Smooth muscle cell (in vitro differentiated cells): Measurements from ENCODE around the gene DGKB. TPM values are rescaled to one million over a fixed set of nuclear protein-coding genes. Genes with fewer than 3 reads are reported as not detected.

Source experiments
- DNase-seq: peaks from one replicate; lab custom pipeline; 2025; ENCODE audit not compliant: unreplicated experiment; lab: John Stamatoyannopoulos, UW
- H2AFZ ChIP-seq: fragments of 200-600 bp; sonication (generic); 2 replicates; pipeline ENCODE4 v1.6.0; 2016; ENCODE audit warnings: antibody characterized with exemption, low read depth, mild to moderate bottlenecking
- H3F3A ChIP-seq: fragments of 200-600 bp; sonication (generic); 2 replicates; pipeline ENCODE4 v1.6.0; 2017; ENCODE audit warnings: antibody characterized with exemption, low read depth
- H3K27ac ChIP-seq: fragments of 200-600 bp; sonication (generic); 2 replicates; pipeline ENCODE4 v1.5.1; 2016; ENCODE audit warnings: low read depth, mild to moderate bottlenecking
- H3K27me3 ChIP-seq: fragments of 200-600 bp; sonication (generic); 2 replicates; pipeline ENCODE4 v1.6.1; 2016; ENCODE audit warnings: low read depth, mild to moderate bottlenecking
- H3K36me3 ChIP-seq: fragments of 200-600 bp; sonication (generic); 2 replicates; pipeline ENCODE4 v1.5.1; 2016; ENCODE audit warnings: low read depth
- H3K4me1 ChIP-seq: fragments of 200-600 bp; sonication (generic); 2 replicates; pipeline ENCODE4 v1.5.1; 2016; ENCODE audit warnings: low read depth
- H3K4me2 ChIP-seq: fragments of 200-600 bp; sonication (generic); 2 replicates; pipeline ENCODE4 v1.6.0; 2016; ENCODE audit warnings: mild to moderate bottlenecking
- H3K4me3 ChIP-seq: fragments of 200-600 bp; sonication (generic); 2 replicates; pipeline ENCODE4 v1.5.1; 2016; ENCODE audit warnings: mild to moderate bottlenecking
- H3K79me2 ChIP-seq: fragments of 200-600 bp; sonication (generic); 2 replicates; pipeline ENCODE4 v1.6.0; 2016; ENCODE audit warnings: low read depth, mild to moderate bottlenecking
- H3K9ac ChIP-seq: fragments of 200-600 bp; sonication (generic); 2 replicates; pipeline ENCODE4 v1.6.0; 2016; ENCODE audit warnings: low read depth
- H3K9me3 ChIP-seq: fragments of 200-600 bp; sonication (generic); replicated peaks from 2 replicates; pipeline ENCODE4 v1.5.1; 2016; ENCODE audit warnings: low read depth
- H4K20me1 ChIP-seq: fragments of 200-600 bp; sonication (generic); 2 replicates; pipeline ENCODE4 v1.6.0; 2016; ENCODE audit warnings: low read depth
- CTCF ChIP-seq: fragments of 200-600 bp; sonication (generic); IDR thresholded peaks from 2 replicates; pipeline ENCODE4 v1.5.1; 2017; ENCODE audit warnings: borderline replicate concordance, mild to moderate bottlenecking, antibody characterized with exemption; ENCODE audit not compliant: insufficient read depth, poor library complexity, severe bottlenecking
- WGBS: methylation state at CpG from one replicate; pipeline ENCODE4 v1.1.7; 2016; ENCODE audit warnings: low lambda C conversion rate; 5-methylcytosine and 5-hydroxymethylcytosine counted together
- polyA plus RNA-seq: library from polyadenylated mRNA; unstranded; fragments of >200 nt; fragmentation: Nextera tagmentation; extraction: Ambion mirVana; gene quantifications from 2 replicates; pipeline ENCODE4 v1.2.1, GENCODE V29; 2016
- total RNA-seq: library from RNA; depleted of rRNA; stranded (reverse); fragments of >200 nt; gene quantifications from 2 replicates; pipeline ENCODE4 v1.2.3, GENCODE V29; 2014

DGKB gene
- total and polyA plus RNA-seq, 2 experiments from 2014 or later, result not detected

- TF ChIP-seq CTCF, result no peak
- Histone ChIP-seq H3K4me3 (no peak overlapping the region), H3K36me3 (no peaks in the 10 kb centered on the region), H3K27me3 (no peaks in the 10 kb centered on the region), H3K27ac (no peak overlapping the region), H3K9me3 (no peaks in the 10 kb centered on the region), H3K79me2 (no peaks in the 10 kb centered on the region), H2AFZ (no peak overlapping the region), H3K4me2 (no peak overlapping the region), H4K20me1 (no peaks in the 10 kb centered on the region), H3F3A (no peaks in the 10 kb centered on the region), H3K4me1 (no peaks in the 10 kb centered on the region), H3K9ac (no peak overlapping the region)
- DNase-seq, result no peak
Measured at GRCh38 chr7:14207711-14208110, 694.8 kb downstream of the DGKB start.

- Histone ChIP-seq H3F3A (no peaks in the 10 kb centered on the region), H3K27ac (no peak overlapping the region), H3K4me1 (no peaks in the 10 kb centered on the region), H3K9ac (no peak overlapping the region), H2AFZ (no peak overlapping the region), H3K27me3 (no peaks in the 10 kb centered on the region), H3K36me3 (no peaks in the 10 kb centered on the region), H3K9me3 (no peaks in the 10 kb centered on the region), H3K4me3 (no peak overlapping the region), H3K4me2 (no peak overlapping the region), H3K79me2 (no peaks in the 10 kb centered on the region), H4K20me1 (no peaks in the 10 kb centered on the region)
- no peak for DNase-seq
- WGBS, result 47% methylated on average over 4 of the region's 4 CpGs
- no peak for TF ChIP-seq CTCF
Measured at GRCh38 chr7:14207138-14207537, 695.4 kb downstream of the DGKB start.

GRCh38 chr7:14206121-14206520 lies 696.4 kb downstream of the DGKB start:
- H3K36me3 ChIP-seq, result no peaks in the 10 kb centered on the region
- no peaks in the 10 kb centered on the region for H4K20me1 ChIP-seq
- no peaks in the 10 kb centered on the region for H3K4me1 ChIP-seq
- H2AFZ ChIP-seq, result no peak overlapping the region
- no peaks in the 10 kb centered on the region for H3K79me2 ChIP-seq
- H3K4me3 ChIP-seq, result no peak overlapping the region
- no peaks in the 10 kb centered on the region for H3K27me3 ChIP-seq
- no peak overlapping the region for H3K9ac ChIP-seq
- DNase-seq, result no peak
- no peak overlapping the region for H3K4me2 ChIP-seq
- H3F3A ChIP-seq, result no peaks in the 10 kb centered on the region
- no peak overlapping the region for H3K27ac ChIP-seq
- 100% methylated on average over 1 of the region's 1 CpG for WGBS
- H3K9me3 ChIP-seq, result no peaks in the 10 kb centered on the region
- TF ChIP-seq CTCF, result no peak

GRCh38 chr7:14201353-14201752 lies 701.2 kb downstream of the DGKB start:
- H3F3A ChIP-seq, result no peaks in the 10 kb centered on the region
- no peaks in the 10 kb centered on the region for H3K9me3 ChIP-seq
- no peaks in the 10 kb centered on the region for H3K79me2 ChIP-seq
- no peak overlapping the region for H3K27ac ChIP-seq
- H3K4me3 ChIP-seq, result no peak overlapping the region
- 94% methylated on average over 3 of the region's 3 CpGs for WGBS
- H3K9ac ChIP-seq, result no peak overlapping the region
- no peak overlapping the region for H2AFZ ChIP-seq
- no peak overlapping the region for H3K4me2 ChIP-seq
- H3K4me1 ChIP-seq, result peaks cover 4% of the 10 kb centered on the region
- H4K20me1 ChIP-seq, result no peaks in the 10 kb centered on the region
- no peaks in the 10 kb centered on the region for H3K27me3 ChIP-seq
- no peaks in the 10 kb centered on the region for H3K36me3 ChIP-seq
- DNase-seq, result no peak
- TF ChIP-seq CTCF, result no peak
